SK-N-SH (cell line): ENCODE data around the gene ECHDC1. TPM values are rescaled to one million over a fixed set of nuclear protein-coding genes. Genes with fewer than 3 reads are reported as not detected.

ENCODE experiments used
- CTCF ChIA-PET: fragments of 300-600, 350-600 bp; formaldehyde crosslinking; extraction: SDS; loops from one replicate; lab custom pipeline; 2021; lab: Yijun Ruan, JAX
- POLR2A ChIA-PET: fragments of 350-600 bp; sonication (Branson Sonifier 250); formaldehyde crosslinking; extraction: SDS; loops from one replicate; lab custom pipeline; 2020; ENCODE audit warnings: antibody characterized with exemption, inconsistent platforms; lab: Yijun Ruan, JAX
- DNase-seq: peaks from one replicate; pipeline ENCODE4 v3.0.0; 2012
- H2AFZ ChIP-seq: fragments of 200-600 bp; sonication (generic); 2 replicates; pipeline ENCODE4 v1.8.1; 2016; ENCODE audit warnings: antibody characterized with exemption, mild to moderate bottlenecking, low read depth
- H3F3A ChIP-seq: fragments of 200-600 bp; sonication (generic); replicated peaks from 2 replicates; pipeline ENCODE3; 2016; ENCODE audit warnings: antibody characterized with exemption, mild to moderate bottlenecking; ENCODE audit not compliant: insufficient read depth
- H3K27ac ChIP-seq, 2 experiments: fragments of 200-500 bp in 1 of 2; fragments of 200-600 bp in 1 of 2; sonication (Bioruptor generic) in 1 of 2; sonication (generic), shearing (Covaris generic) in 1 of 2; 2 replicates each; pipeline versions ENCODE4 v1.5.1 to v1.6.1; 2014 to 2016; ENCODE audit warnings: low read depth in 2 of 2, inconsistent platforms in 1 of 2, low read length in 1 of 2, mild to moderate bottlenecking in 1 of 2, mixed read lengths in 1 of 2
- H3K27me3 ChIP-seq: fragments of 200-600 bp; sonication (generic), shearing (Covaris generic); 2 replicates; pipeline ENCODE4 v1.6.1; 2016; ENCODE audit warnings: mixed run types; ENCODE audit not compliant: insufficient read depth
- H3K36me3 ChIP-seq, 2 experiments: fragments of 200-500 bp in 1 of 2; fragments of 200-600 bp in 1 of 2; sonication (Bioruptor generic) in 1 of 2; sonication (generic) in 1 of 2; replicated peaks in 1 of 2; 2 replicates each; pipeline versions ENCODE3 to v1.5.1; 2014 to 2016; ENCODE audit warnings: low read length in 1 of 2, mild to moderate bottlenecking in 1 of 2; ENCODE audit not compliant: insufficient read depth in 2 of 2, control insufficient read depth in 1 of 2
- H3K4me1 ChIP-seq, 2 experiments: fragments of 200-500 bp in 1 of 2; fragments of 200-600 bp in 1 of 2; sonication (Bioruptor generic) in 1 of 2; sonication (generic), shearing (Covaris generic) in 1 of 2; 2 replicates each; pipeline versions ENCODE4 v1.5.1 to v1.6.1; 2014 to 2016; ENCODE audit warnings: low read depth in 1 of 2, low read length in 1 of 2, mixed run types in 1 of 2; ENCODE audit not compliant: insufficient read depth in 2 of 2, control insufficient read depth in 1 of 2
- H3K4me2 ChIP-seq: fragments of 200-600 bp; sonication (generic), shearing (Covaris generic); 2 replicates; pipeline ENCODE4 v1.6.1; 2017; ENCODE audit warnings: mixed run types
- H3K4me3 ChIP-seq, 2 experiments: fragments of 200-500 bp in 1 of 2; fragments of 200-600 bp in 1 of 2; sonication (Bioruptor generic) in 1 of 2; sonication (generic), shearing (Covaris generic) in 1 of 2; 2 replicates each; pipeline versions ENCODE4 v1.5.1 to v1.8.1; 2014 to 2016; ENCODE audit warnings: low read depth in 2 of 2, inconsistent platforms in 1 of 2, low read length in 1 of 2, mild to moderate bottlenecking in 1 of 2, mixed read lengths in 1 of 2, moderate library complexity in 1 of 2
- H3K79me2 ChIP-seq: fragments of 200-600 bp; sonication (generic); 2 replicates; pipeline ENCODE4 v1.8.1; 2017; ENCODE audit warnings: mild to moderate bottlenecking; ENCODE audit not compliant: insufficient read depth
- H3K9ac ChIP-seq: fragments of 200-600 bp; sonication (generic); 2 replicates; pipeline ENCODE4 v1.6.1; 2017; ENCODE audit warnings: mixed run types
- H3K9me2 ChIP-seq: fragments of 200-600 bp; sonication (generic); 2 replicates; pipeline ENCODE4 v1.6.1; 2017; ENCODE audit warnings: mixed run types
- H3K9me3 ChIP-seq: fragments of 200-600 bp; sonication (generic); 2 replicates; pipeline ENCODE4 v1.6.1; 2017; ENCODE audit warnings: mixed run types, mild to moderate bottlenecking, moderate library complexity
- H4K20me1 ChIP-seq: fragments of 200-600 bp; sonication (generic); 2 replicates; pipeline ENCODE4 v1.6.1; 2017; ENCODE audit warnings: mild to moderate bottlenecking, mixed run types; ENCODE audit not compliant: insufficient read depth
- ELF1 ChIP-seq: IDR thresholded peaks from 2 replicates; pipeline ENCODE4 v1.4.0; 2012
- EP300 ChIP-seq, 2 experiments: IDR thresholded peaks; 2 replicates each; pipeline versions ENCODE4 v1.4.0 to v1.6.1; 2012; ENCODE audit warnings: borderline replicate concordance in 1 of 2, low read depth in 1 of 2, low read length in 1 of 2
- EZH2phosphoT487 ChIP-seq: fragments of 200-600 bp; sonication (generic); IDR thresholded peaks from 2 replicates; pipeline ENCODE4 v1.6.1; 2017; ENCODE audit warnings: low read depth, mixed run types, mild to moderate bottlenecking, antibody characterized with exemption, moderate library complexity, borderline replicate concordance
- FOXJ3 ChIP-seq: sonication (generic); formaldehyde crosslinking; IDR thresholded peaks from 2 replicates; pipeline ENCODE4 v1.5.1; 2020; ENCODE audit warnings: mild to moderate bottlenecking, missing genetic modification reagents
- FOXM1 ChIP-seq: IDR thresholded peaks from 2 replicates; pipeline ENCODE4 v1.4.0; 2012; ENCODE audit warnings: low read depth, mild to moderate bottlenecking
- GABPA ChIP-seq: IDR thresholded peaks from 2 replicates; pipeline ENCODE4 v1.4.0; 2012; ENCODE audit warnings: low read depth, mild to moderate bottlenecking
- JUND ChIP-seq: IDR thresholded peaks from 2 replicates; pipeline ENCODE4 v1.4.0; 2012
- MAX ChIP-seq: IDR thresholded peaks from 2 replicates; pipeline ENCODE4 v1.4.0; 2012; ENCODE audit warnings: low read depth
- MEF2A ChIP-seq: IDR thresholded peaks from 2 replicates; pipeline ENCODE4 v1.4.0; 2012; ENCODE audit warnings: low read depth, borderline replicate concordance
- POLR2AphosphoS5 ChIP-seq: IDR thresholded peaks from 2 replicates; pipeline ENCODE4 v1.6.1; 2012; ENCODE audit warnings: low read depth, low read length
- RAD21 ChIP-seq: IDR thresholded peaks from 2 replicates; pipeline ENCODE4 v1.6.1; 2012; ENCODE audit warnings: mild to moderate bottlenecking, low read length
- RCOR1 ChIP-seq: fragments of 150-350 bp; IDR thresholded peaks from 2 replicates; pipeline ENCODE4 v1.6.1; 2017; ENCODE audit warnings: antibody characterized with exemption, low read length
- REST ChIP-seq: IDR thresholded peaks from 2 replicates; pipeline ENCODE4 v1.6.1; 2012; ENCODE audit warnings: mild to moderate bottlenecking, low read depth, low read length, moderate library complexity
- RFX5 ChIP-seq: IDR thresholded peaks from 2 replicates; pipeline ENCODE4 v1.6.1; 2012; ENCODE audit warnings: mild to moderate bottlenecking, improper control_type of control experiment, low read length
- USF2 ChIP-seq: fragments of 150-350 bp; IDR thresholded peaks from 2 replicates; pipeline ENCODE4 v1.6.1; 2017; ENCODE audit warnings: antibody characterized with exemption, low read length, low read depth, borderline replicate concordance
- WGBS: methylation state at CpG from one replicate; pipeline ENCODE4 v1.1.6; 2017; ENCODE audit warnings: low lambda C conversion rate; 5-methylcytosine and 5-hydroxymethylcytosine counted together
- polyA plus RNA-seq, 3 experiments: library from polyadenylated mRNA; depleted of rRNA; stranded (reverse); fragments of >200 nt; gene quantifications; 2 replicates each; pipeline ENCODE4 v1.2.3, GENCODE V29; 2012

The ECHDC1 gene
- polyA plus RNA-seq, 1 of the 3 experiments (the other 2 are of a cell fraction), result 23.3 TPM

GRCh38 chr6:127279815-127280214, 63.6 kb downstream of the ECHDC1 start:
- WGBS, result 91% methylated on average over 1 of the region's 1 CpG
- no peaks in the 10 kb centered on the region for H3K9me2 ChIP-seq
- no peak overlapping the region for H3K4me2 ChIP-seq
- peaks cover 40 to 48% of the 10 kb centered on the region in 2 experiments for H3K36me3 ChIP-seq
- no peaks in the 10 kb centered on the region for H3K4me1 ChIP-seq
- no peak overlapping the region for H2AFZ ChIP-seq
- DNase-seq, result no peak
- no peaks in the 10 kb centered on the region for H3F3A ChIP-seq
- ChIA-PET POLR2A (no interaction called here), CTCF (interaction anchor here (0.8 to 1.5 kb wide), 3 partner anchors 14 to 49 kb away, joined by 3 to 6 read pairs (median 3); partner anchors contain the start of gene RNF146)
- no peak overlapping the region for H3K9ac ChIP-seq
- TF ChIP-seq REST (no peak), GABPA (no peak), FOXJ3 (CRISPR knock-in tag) (no peak), RCOR1 (no peak), RAD21 (no peak), USF2 (no peak), FOXM1 (no peak), EP300 (IDR thresholded peaks at IDR 0.05; ENCODE audit: borderline replicate concordance in 1 of 2, low read depth in 1 of 2, low read length in 1 of 2) (no peak), MEF2A (no peak), MAX (no peak), POLR2AphosphoS5 (no peak), ELF1 (no peak), JUND (no peak), EZH2phosphoT487 (no peak), RFX5 (no peak)
- no peak overlapping the region for H3K4me3 ChIP-seq
- H3K79me2 ChIP-seq, result peaks cover 60% of the 10 kb centered on the region
- no peak overlapping the region for H3K27ac ChIP-seq
- no peaks in the 10 kb centered on the region for H3K9me3 ChIP-seq
- no peaks in the 10 kb centered on the region for H3K27me3 ChIP-seq
- H4K20me1 ChIP-seq, result peaks cover 48% of the 10 kb centered on the region
